Activated B cell treated with CpG ODN at 0.5 μM for 24 hours (primary cell): ENCODE data around the gene ATP2B2. TPM values are rescaled to one million over a fixed set of nuclear protein-coding genes. Genes with fewer than 3 reads are reported as not detected.

Source experiments
- ATAC-seq: fragments of 200-7000 bp; cut with Tn5 transposase; one replicate; pipeline ENCODE4 v1.10.0; 2021; ENCODE audit warnings: low read depth, mild to moderate bottlenecking, moderate library complexity
- CTCF ChIA-PET: fragments of 350-600 bp; sonication (Branson Sonifier 250); formaldehyde crosslinking; loops from one replicate; lab custom pipeline; 2021; ENCODE audit warnings: antibody characterized with exemption; lab: Charles Lee
- POLR2A ChIA-PET: fragments of 350-600 bp; sonication (Branson Sonifier 250); formaldehyde crosslinking; loops from one replicate; lab custom pipeline; 2021; ENCODE audit warnings: antibody characterized with exemption; lab: Charles Lee
- DNase-seq: peaks from one replicate; pipeline ENCODE4 v3.0.0; 2022
- H3K27ac Mint-ChIP-seq: one replicate; pipeline ENCODE4 v1.8.0; 2020; ENCODE audit warnings: mixed read lengths
- H3K27me3 Mint-ChIP-seq: one replicate; pipeline ENCODE4 v1.8.0; 2021; ENCODE audit warnings: mixed read lengths
- H3K36me3 Mint-ChIP-seq: one replicate; pipeline ENCODE4 v1.8.0; 2021; ENCODE audit warnings: low read depth, mixed read lengths
- H3K4me1 Mint-ChIP-seq: one replicate; pipeline ENCODE4 v1.8.0; 2021; ENCODE audit warnings: mixed read lengths
- H3K4me3 Mint-ChIP-seq: one replicate; pipeline ENCODE4 v1.8.0; 2020; ENCODE audit warnings: mild to moderate bottlenecking, mixed read lengths
- H3K9me3 Mint-ChIP-seq: one replicate; pipeline ENCODE4 v1.8.0; 2020; ENCODE audit warnings: mixed read lengths
- intact Hi-C: fragments of 100-400 bp; cut with micrococcal nuclease; formaldehyde crosslinking; loops from one replicate; pipeline ENCODE4 v1.15.1; 2024
- total RNA-seq: library from RNA; stranded (reverse); gene quantifications from 2 replicates; pipeline ENCODE4 v1.2.3, GENCODE V29; 2022
- TF ChIP-seq, protein P1 (sequence below): fragments of 200-600 bp; IDR thresholded peaks from one replicate; pipeline ENCODE4 v1.8.0; 2022; ENCODE audit warnings: antibody characterized with exemption, mild to moderate bottlenecking

The ATP2B2 gene
- total RNA-seq, 1 donor from 2014 or later: not detected

GRCh38 chr3:10343526-10343925 lies 161.9 kb downstream of the ATP2B2 start:
- Mint-ChIP-seq H3K36me3 (no peaks in the 10 kb centered on the region), H3K4me1 (peaks cover 5% of the 10 kb centered on the region), H3K27me3 (peaks cover 2% of the 10 kb centered on the region), H3K9me3 (no peaks in the 10 kb centered on the region), H3K27ac (no peak overlapping the region), H3K4me3 (no peak overlapping the region)
- intact Hi-C loops: no loop called here
- TF ChIP-seq, protein P1, sequence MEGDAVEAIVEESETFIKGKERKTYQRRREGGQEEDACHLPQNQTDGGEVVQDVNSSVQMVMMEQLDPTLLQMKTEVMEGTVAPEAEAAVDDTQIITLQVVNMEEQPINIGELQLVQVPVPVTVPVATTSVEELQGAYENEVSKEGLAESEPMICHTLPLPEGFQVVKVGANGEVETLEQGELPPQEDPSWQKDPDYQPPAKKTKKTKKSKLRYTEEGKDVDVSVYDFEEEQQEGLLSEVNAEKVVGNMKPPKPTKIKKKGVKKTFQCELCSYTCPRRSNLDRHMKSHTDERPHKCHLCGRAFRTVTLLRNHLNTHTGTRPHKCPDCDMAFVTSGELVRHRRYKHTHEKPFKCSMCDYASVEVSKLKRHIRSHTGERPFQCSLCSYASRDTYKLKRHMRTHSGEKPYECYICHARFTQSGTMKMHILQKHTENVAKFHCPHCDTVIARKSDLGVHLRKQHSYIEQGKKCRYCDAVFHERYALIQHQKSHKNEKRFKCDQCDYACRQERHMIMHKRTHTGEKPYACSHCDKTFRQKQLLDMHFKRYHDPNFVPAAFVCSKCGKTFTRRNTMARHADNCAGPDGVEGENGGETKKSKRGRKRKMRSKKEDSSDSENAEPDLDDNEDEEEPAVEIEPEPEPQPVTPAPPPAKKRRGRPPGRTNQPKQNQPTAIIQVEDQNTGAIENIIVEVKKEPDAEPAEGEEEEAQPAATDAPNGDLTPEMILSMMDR: no peak
- no peak for ATAC-seq
- DNase-seq: no peak
- CTCF ChIA-PET: interaction anchor here (0.9 to 6.7 kb wide), 11 partner anchors 9 to 415 kb away, joined by 3 to 101 read pairs (median 4); partner anchors contain the start of gene ATP2B2
- POLR2A ChIA-PET: no interaction called here

DNA sequence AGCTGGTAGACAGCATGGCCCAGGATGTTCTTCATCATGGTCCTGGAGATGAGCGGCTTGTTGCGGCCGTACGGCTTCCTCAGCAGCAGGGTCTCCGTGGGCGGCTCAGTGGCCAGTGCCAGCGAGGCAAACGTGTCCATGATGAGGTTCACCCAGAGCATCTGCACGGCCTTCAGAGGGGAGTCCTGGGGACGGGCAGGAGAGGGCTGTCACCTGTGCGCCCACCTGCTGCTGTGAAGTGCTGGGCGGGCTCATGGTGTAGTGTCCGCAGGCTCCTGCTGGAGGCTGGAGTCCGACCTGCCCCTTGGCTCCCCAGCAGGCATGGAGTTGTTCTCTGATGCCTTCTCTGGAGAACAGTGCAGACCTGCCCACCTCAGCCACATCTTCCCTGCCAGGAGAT lies 162.6 kb downstream of the ATP2B2 start:
- DNase-seq (no peak), ATAC-seq (no peak)
- intact Hi-C loops: no loop called here
- TF ChIP-seq, protein P1: no peak
- ChIA-PET CTCF (interaction anchor here (1.5 to 6.7 kb wide), 4 partner anchors 15 to 397 kb away, joined by 4 to 101 read pairs (median 12); partner anchors contain the start of gene ATP2B2), POLR2A (no interaction called here)
- H3K9me3 Mint-ChIP-seq: no peaks in the 10 kb centered on the region
- peaks cover 2% of the 10 kb centered on the region for H3K27me3 Mint-ChIP-seq
- H3K4me1 Mint-ChIP-seq: peaks cover 7% of the 10 kb centered on the region
- H3K4me3 Mint-ChIP-seq: no peak overlapping the region
- no peaks in the 10 kb centered on the region for H3K36me3 Mint-ChIP-seq
- no peak overlapping the region for H3K27ac Mint-ChIP-seq

- Mint-ChIP-seq H3K4me1 (peaks cover 7% of the 10 kb centered on the region), H3K36me3 (no peaks in the 10 kb centered on the region), H3K9me3 (no peaks in the 10 kb centered on the region), H3K4me3 (no peak overlapping the region), H3K27me3 (peaks cover 2% of the 10 kb centered on the region), H3K27ac (no peak overlapping the region)
- TF ChIP-seq, protein P1: no peak
- ChIA-PET POLR2A (no interaction called here), CTCF (interaction anchor here (6.7 kb wide), 1 partner anchor 398 kb away, joined by 101 read pairs; no protein-coding TSS in a partner anchor)
- DNase-seq (no peak), ATAC-seq (no peak)
- intact Hi-C loops: no loop called here
Measured at GRCh38 chr3:10341901-10342398, 163.4 kb downstream of the ATP2B2 start.

- Mint-ChIP-seq H3K27ac (no peak overlapping the region), H3K4me3 (no peak overlapping the region), H3K36me3 (no peaks in the 10 kb centered on the region), H3K9me3 (no peaks in the 10 kb centered on the region), H3K27me3 (peaks cover 2% of the 10 kb centered on the region), H3K4me1 (peaks cover 7% of the 10 kb centered on the region)
- ChIA-PET CTCF (no interaction called here), POLR2A (no interaction called here)
- no peak for ATAC-seq
- TF ChIP-seq, protein P1: no peak
- intact Hi-C loops: no loop called here
- no peak for DNase-seq
Measured at GRCh38 chr3:10340476-10340875, 164.9 kb downstream of the ATP2B2 start.

GRCh38 chr3:10340046-10340445 lies 165.3 kb downstream of the ATP2B2 start:
- no peaks in the 10 kb centered on the region for H3K9me3 Mint-ChIP-seq
- H3K27ac Mint-ChIP-seq: no peak overlapping the region
- peaks cover 7% of the 10 kb centered on the region for H3K4me1 Mint-ChIP-seq
- ATAC-seq: no peak
- no peak for DNase-seq
- no peaks in the 10 kb centered on the region for H3K36me3 Mint-ChIP-seq
- H3K4me3 Mint-ChIP-seq: no peak overlapping the region
- intact Hi-C loops: no loop called here
- ChIA-PET POLR2A (no interaction called here), CTCF (no interaction called here)
- TF ChIP-seq, protein P1: no peak
- peaks cover 2% of the 10 kb centered on the region for H3K27me3 Mint-ChIP-seq
